Hematopoietic multipotent progenitor cell treated with erythropoietin and hydrocortisone succinate and interleukin-3 and kit ligand, for 6 days (in vitro differentiated cells): ENCODE measurements around the gene APOBEC4.
A peak's percentile ranks its signal among the peaks of the same experiment; 100 is the strongest.
"Not testable (repeated sequence)": the region's sequence is repeated elsewhere in the genome, so short reads cannot be mapped to it uniquely, and the experiment has no call there.

Experiments
- DNase-seq: peaks from one replicate; pipeline ENCODE4 v3.0.0-alpha.2; 2015

Gene APOBEC4

DNA sequence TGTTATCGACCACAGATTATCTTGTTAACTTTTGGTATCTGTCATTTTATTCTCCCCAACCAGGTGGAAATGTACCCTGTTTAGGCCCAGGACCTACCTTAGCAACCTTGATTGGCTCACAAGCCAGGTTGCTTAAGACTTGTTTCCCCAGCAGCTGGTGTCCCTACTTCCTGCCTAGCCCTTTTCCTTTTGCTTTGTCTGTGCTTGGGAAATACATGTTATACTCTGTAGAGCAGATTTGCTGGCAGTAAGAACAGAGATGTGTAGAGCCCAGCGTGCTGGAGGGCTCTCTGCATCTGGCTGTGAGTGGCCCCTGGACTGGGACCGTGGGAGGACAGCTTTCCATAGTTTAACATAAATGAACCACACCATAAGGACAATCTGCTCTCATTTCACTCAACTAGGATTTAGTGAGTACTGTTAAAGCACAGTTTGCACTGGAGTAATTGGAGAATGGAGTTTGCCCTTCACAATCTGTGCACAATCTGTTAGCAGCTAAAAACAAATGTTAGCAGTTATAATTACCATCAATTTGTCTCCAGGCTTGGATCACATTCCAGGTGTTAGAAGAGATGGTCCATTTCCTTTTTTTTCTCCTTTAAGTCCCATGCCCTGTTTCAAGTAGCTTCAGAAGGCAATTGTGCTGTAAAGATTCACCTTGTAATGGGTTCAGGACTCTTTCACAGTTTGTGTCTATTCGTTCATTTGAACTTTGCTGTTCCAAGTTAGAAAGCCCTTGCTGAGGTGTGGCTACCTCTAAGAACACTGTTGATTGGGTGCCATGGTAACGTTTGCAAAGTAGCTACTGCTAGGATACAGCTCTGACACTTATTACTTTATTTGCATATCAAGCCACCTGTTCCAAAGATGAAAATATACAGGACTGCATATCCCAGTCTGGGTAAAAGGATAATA lies at the start of gene APOBEC4:
Gene APOBEC4 (minus strand): TSS at position 770 of the 915 bp plus-strand sequence. CDS start 4,535 bp downstream, outside the sequence.
- no peak for DNase-seq

DNA sequence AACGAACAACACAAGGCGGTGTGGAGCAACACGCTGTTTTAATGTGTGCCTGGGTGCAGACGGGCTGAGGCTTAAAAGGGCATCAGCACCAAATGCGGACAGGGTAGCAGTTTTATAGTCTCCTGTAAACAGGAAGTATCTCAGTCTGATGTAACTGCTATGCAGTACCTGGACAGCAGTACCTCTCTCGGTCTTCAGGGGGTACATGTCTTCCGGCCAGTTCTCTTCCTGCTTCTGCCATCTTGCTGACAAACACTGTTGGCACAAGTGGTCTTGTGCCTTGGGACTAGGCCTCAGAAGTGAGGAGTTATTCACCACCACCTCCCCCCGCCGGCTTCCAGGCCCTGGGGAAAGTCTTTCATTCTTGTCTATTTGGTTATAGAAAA lies 49.7 kb upstream of the APOBEC4 start:
- no peak for DNase-seq

DNA sequence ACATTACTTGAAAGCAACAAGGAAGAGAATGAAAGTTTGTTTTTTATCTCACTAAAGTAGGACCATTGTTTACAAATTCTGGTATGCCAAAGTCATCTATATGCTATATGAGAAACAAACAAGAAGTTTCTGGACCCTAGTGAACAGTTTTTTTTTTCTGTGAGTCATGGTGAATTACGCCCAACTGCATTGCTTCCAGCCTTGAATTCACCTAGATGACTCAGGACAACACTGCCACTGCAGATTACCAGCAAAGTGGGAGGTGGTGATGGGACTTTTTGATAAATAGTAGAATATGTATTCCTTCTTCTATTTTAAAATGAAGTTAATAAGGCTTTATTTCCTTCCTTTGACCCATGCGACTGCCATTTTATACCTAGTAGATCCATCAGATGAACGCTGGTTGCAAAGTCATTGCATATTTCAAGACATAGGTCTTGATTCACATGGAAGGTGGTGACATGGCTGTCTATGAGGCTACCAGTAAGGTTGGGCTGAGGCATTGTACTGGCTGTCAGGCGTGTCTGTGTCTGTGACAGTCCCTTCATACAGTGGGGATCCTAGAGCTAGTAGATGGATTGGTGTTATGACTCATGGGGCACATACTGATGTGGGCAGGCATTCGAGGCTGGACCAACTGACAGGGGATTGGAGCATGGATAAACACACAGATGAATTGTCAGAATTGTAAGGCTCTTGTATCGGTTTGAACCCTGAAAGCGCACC lies 49.1 kb upstream of the APOBEC4 start:
- no peak for DNase-seq

- DNase-seq: no peak
Observed at GRCh38 chr1:183699616-183700160, 46.6 kb upstream of the APOBEC4 start.

GRCh38 chr1:183697814-183698590 lies 44.9 kb upstream of the APOBEC4 start:
- no peak for DNase-seq

- no peak for DNase-seq
Observed at GRCh38 chr1:183696981-183697380, 43.9 kb upstream of the APOBEC4 start.

DNA sequence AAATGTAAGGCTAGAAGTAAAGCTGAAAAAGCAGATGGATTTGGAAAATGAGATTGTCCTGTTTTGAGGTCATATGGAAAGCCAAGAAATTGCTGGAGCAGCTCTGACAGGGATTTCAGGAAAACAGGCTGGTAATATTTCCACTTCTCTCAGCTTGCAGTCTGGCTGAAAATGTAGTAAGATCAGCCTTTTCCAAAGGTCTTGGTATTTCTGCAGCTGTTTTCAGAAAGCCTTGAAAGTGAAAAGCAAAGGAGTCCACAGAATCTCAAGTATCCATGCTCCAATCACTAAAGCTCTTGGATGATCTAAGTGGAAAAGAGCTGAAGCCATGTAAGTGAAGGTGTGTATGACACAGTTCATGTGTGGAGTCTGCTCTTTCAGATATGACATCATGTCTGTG lies 41.6 kb upstream of the APOBEC4 start:
- DNase-seq: no peak

- DNase-seq: no peak
Observed at GRCh38 chr1:183694066-183694465, 41.0 kb upstream of the APOBEC4 start.

DNA sequence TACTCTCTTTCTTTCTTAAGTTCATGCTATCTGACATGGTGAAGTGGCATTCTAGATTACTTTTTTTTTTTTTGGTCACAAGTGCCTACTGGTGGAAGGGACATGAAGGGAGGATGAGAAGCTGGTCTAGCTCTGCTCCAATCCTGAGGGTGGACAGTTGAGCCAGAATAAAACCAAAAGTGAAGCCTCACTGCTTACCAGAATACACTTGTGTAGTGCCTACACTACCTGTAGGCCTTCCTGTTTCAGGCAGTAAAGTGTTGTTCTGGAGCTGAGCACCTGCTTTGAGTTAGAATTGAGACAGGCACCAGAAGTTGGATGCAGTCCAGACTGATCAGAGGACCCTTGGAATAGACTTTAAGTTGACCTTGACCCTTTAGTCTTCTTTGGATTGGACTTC lies 40.4 kb upstream of the APOBEC4 start:
- DNase-seq: no peak

DNA sequence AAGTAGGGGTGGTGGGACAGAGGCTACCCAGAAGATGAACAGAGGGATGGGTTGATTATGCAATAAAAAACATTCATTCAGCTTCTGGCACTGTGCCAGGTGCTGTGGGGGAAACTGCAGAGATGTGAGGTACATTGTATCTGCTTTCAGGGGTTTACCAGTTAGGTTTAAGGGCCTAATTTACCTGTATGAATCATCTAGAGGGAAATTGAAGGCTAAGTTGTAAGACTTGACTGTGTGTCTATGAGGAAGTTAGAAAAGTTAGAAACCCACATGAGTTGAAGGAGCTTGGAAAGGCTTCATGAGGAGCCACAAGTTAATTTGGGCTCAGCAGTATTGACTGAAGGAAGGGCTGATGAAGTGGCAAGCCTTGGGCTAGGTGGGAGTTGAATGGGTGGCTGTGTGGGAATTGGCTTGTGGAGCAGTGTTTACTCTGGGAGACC lies 36.7 kb upstream of the APOBEC4 start:
- no peak for DNase-seq

DNA sequence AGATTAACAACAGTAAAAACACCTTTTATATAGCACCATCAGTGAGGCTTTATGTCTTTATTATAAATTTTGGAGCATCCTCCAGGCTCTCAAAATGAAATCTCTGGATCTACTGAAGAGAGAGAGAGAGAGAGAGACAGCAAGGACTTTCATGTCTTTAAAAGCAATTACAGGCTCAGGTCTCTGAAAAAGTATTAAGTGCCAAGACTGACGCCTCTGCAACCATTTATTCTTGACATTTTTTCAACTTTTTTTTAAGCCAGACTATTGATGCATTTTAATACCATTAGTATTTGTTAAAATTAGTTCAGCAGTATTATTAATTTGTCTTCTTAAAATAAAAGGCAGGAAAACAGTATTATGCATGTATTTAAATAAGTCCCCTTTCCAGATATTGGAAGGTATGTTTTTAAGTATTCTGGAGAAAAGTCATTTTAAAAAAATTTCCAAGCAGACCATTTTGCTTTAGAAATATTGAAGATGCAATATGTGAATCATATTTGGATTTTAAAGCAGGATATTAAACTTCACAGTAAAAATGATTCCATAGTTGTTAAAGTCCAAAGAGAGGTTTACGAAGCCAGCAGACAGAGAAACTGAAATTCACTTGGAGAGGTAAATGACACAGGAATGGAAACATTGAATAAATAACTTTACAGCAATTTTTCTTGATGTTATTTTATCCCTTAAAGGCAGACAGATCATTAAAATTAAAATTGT lies 35.4 kb upstream of the APOBEC4 start:
- DNase-seq: no peak

GRCh38 chr1:183687546-183688304 lies 34.6 kb upstream of the APOBEC4 start:
- no peak for DNase-seq

DNA sequence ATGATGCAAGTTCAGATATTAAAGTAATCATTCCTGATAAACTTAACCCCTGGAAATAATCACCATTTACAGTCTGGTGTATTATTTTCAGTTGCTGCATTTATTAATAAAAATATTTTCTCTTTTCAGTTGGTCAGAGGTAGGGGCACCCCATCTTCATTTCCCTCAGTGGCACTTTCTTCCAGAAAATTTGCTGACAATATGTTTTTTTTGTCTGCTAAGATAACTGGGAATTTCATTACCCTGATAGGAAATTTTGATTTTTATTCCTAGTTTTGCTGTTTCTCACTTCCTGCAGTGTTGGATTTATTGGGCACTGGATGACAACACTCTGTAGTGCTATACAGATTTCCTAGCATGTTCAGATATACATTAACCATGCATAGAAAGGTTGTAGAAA lies 33.1 kb upstream of the APOBEC4 start:
- DNase-seq: no peak

- peak; percentile 88 for DNase-seq
Observed at GRCh38 chr1:183685112-183685713, 32.1 kb upstream of the APOBEC4 start.

GRCh38 chr1:183679363-183679762 lies 26.2 kb upstream of the APOBEC4 start:
- not testable (repeated sequence) for DNase-seq

DNA sequence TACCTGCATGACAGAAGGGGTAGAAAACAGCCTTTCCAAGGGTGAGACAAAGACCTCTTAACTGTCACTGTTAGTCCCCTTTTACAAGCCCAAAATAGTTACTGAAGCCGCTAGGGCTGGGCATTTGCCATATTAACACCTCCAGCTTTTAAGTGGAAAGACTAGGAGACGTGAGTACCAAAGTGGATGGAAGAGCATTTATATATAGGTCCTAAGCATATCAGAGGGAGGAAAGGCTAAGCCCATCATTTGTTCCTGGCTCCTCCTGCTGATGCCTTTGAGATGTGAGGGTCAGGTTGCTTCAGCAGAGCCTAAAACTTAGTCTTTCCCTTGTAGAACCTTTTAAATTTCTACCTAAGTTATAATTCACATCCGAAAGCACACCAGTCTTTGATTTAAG lies 25.7 kb upstream of the APOBEC4 start:
- no peak for DNase-seq

- no peak for DNase-seq
Observed at GRCh38 chr1:183676586-183677189, 23.6 kb upstream of the APOBEC4 start.

GRCh38 chr1:183675883-183676585 lies 22.9 kb upstream of the APOBEC4 start:
- DNase-seq: no peak

DNA sequence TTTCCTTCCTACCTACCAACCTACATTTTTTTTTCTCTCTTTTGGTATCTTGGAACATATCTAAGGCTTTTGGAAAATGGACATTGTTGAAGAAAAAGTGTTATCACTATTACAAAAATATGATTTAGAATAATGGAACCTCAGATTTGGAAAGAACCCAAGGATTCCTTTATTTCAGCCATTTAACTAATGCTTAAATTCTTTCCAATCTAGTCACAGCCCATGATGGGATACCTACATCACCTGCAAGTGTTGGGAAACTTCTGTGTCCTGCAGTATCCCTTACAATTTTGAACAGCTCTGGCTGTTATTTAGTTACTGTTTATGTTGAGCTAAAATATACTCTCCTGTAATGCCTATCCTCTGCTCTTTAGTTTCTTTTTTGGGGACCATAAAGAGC lies 22.3 kb upstream of the APOBEC4 start:
- no peak for DNase-seq

- DNase-seq: no peak
Observed at GRCh38 chr1:183674886-183675285, 21.8 kb upstream of the APOBEC4 start.
